HL-60/S4 treated with phorbol 12-myristate 13-acetate at 8.2 ng/mL for 4 days and 3 days (cell line): ENCODE measurements around the gene B4GALNT2.

Source experiments
- in situ Hi-C: fragments of 300-500 bp; cut with MboI; formaldehyde crosslinking; loops from 2 replicates; pipeline ENCODE4 v1.15.0; 2022; ENCODE audit warnings: low sequenced_read_pairs

B4GALNT2 gene

DNA sequence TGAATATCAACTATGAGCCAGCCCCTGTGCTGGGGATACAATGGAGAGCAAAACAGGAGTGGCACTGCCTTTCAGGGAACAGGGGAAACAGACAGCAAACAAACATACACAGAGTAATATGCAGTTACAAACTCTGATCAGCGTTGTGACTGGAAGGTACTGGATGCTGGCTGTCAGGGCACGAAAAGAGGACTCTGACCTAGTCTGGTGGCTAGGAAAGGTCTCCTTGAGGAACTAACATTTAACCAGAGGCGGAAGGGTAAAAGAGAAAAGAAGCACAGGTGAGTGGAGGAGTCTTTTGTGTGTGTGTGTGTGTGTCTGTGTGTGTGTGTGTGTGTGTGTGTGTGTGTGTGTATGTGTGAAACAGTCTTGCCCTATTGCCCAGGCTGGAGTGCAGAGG, 12.4 kb upstream of the B4GALNT2 start:
- in situ Hi-C loops = no loop called here

DNA sequence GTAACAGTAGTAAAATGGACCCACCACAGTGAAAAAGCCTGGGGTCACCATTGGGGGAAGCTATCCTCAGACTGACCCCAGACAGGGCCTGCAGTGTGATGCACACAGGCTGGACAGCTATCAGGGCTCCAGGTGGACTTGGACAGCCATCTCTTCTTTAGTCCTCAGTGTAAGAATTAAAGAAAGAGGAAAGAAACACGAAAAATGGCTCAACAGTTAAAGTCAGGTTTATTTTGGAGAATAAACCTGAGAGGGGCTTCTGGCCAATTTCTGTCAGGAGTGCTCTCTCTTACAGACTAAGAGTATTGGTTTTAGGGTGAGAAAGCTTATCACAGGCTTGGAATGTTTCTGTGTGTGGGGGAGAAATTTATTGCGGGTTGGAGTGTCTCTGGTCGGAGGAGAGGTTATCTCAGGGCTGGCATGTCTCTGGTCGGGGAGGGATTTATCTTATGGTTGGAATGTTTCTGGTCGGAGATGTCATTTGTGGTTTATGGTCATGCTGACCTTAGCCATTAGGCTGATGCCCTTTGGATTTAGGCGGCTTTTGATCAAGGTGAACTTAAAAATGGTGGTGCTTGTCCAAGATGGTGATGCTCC, 10.8 kb upstream of the B4GALNT2 start:
- in situ Hi-C loops = no loop called here

DNA sequence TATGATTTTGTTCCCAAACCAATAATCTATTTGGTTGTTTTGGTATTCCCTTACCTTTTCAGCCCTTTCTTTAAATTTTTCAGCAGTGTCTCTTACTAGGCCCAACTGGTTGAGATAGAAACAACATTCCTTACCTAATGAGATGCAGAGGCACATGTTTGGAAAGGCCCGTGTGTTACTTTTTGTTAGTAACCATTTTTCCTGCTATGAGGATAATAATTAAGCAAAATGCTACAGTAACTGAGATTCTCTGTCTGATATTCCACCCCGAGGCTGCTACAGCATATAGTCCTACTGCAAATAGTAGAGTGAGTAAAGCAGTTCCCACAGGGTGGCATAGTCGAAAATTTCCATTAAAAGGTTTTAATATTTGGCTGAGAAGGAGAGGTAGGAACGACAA, 10.0 kb upstream of the B4GALNT2 start:
- in situ Hi-C loops = no loop called here

DNA sequence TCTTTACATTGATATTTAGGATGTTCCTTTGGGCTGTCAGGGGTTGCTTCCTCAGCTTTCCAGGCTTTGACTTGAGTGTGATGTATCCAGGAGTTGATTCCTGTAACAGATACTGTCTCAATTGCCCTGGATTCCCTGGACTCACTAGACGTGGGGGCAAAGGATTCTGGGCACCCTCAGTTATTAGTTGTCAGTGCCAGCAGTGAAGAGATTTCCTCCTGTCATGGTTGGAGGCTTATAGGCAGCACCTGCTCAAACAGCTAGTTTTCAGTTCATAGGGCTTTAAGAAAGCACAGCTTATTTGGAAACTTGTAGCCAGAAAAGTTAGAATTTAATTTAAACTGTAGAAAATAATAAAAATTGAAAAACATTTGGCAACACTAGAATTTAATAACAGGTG, 9.5 kb upstream of the B4GALNT2 start:
- in situ Hi-C loops = no loop called here

DNA sequence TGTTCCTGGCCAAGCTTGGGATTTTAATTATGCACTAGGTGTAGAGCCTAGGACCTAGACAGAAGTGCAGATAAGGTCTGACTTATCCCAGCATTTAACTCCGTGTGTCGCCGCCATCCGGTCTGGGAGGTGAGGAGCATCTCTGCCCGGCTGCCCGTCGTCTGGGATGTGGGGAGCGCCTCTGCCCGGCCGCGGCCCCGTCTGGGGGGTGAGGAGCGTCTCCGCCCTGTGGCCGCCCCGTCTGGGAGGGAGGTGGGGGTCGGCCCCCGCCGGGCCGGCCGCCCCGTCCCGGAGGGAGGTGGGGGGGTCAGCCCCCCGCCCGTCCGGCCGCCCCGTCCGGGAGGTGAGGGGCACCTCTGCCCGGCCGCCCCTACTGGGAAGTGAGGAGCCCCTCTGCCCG, 7.1 kb upstream of the B4GALNT2 start:
- in situ Hi-C loops = loop anchor here (25.0 kb wide), 1 partner anchor 412 kb away; no protein-coding TSS in a partner anchor

DNA sequence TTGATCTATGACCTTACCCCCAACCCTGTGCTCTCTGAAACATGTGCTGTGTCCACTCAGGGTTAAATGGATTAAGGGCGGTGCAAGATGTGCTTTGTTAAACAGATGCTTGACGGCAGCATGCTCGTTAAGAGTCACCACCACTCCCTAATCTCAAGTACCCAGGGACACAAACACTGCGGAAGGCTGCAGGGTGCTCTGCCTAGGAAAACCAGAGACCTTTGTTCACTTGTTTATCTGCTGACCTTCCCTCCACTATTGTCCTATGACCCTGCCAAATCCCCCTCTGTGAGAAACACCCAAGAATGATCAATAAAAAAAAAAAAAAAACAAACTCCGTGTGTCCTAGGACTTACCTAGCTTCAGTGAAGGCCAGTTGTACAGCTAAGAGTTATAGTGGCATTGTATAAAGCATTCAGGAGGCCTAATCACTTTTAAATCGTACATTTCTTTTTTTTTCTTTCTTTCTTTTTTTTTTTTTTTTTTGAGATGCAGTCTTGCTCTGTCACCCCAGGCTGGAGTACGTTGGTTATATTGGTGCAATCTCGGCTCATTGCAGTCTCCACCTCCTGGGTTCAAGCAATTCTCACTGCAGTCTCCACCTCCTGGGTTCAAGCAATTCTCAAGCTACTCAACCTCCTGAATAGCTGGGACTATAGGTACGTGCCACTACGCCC, 6.2 kb upstream of the B4GALNT2 start:
- in situ Hi-C loops = loop anchor here (25.0 kb wide), 1 partner anchor 411 kb away; no protein-coding TSS in a partner anchor

DNA sequence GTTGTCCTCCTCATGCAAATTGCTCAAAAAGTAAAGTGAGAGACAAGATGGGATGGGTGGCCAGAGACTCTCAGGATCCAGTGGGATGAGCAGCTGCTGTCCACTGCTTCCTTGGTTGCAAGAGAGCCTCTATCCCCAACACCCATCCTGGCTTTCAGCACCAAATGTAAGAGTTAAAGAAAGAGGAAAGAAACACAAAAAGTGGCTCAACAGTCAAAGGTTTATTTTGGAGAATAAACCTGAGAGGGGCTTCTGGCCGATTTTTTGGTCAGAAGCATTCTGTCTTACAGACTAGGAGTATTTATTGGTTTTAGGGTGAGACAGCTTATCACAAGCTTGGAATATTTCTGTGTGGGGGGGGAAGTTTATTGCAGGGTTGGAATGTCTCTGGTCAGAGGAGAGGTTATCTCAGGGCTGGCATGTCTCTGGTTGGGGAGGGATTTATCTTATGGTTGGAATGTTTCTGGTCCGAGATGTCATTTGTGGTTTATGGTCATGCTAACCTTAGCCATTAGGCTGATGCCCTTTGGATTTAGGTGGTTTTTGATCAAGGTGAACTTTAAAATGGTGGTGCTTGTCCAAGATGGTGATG, 3.1 kb upstream of the B4GALNT2 start:
- in situ Hi-C loops = loop anchor here (25.0 kb wide), 1 partner anchor 408 kb away; no protein-coding TSS in a partner anchor

DNA sequence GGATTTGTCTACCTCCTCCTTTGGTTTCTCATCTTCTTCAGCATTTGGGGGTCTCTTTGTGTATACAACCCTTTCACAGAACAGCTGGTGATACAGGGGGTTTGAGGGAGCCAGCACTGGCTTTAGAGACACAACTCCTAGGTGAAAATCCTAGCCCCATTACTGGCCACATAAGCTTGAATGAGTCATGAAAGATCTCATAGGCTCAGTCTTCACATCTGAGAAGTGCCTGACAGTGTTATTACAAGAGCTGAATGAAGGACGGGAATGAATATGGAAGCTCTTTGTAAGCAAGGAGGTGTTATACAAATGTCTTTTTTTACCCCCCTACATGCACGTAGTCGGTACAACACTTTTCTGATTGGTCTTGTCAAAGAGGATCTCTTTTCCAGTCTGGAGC, 1.7 kb upstream of the B4GALNT2 start:
- in situ Hi-C loops = loop anchor here (25.0 kb wide), 1 partner anchor 406 kb away; no protein-coding TSS in a partner anchor

DNA sequence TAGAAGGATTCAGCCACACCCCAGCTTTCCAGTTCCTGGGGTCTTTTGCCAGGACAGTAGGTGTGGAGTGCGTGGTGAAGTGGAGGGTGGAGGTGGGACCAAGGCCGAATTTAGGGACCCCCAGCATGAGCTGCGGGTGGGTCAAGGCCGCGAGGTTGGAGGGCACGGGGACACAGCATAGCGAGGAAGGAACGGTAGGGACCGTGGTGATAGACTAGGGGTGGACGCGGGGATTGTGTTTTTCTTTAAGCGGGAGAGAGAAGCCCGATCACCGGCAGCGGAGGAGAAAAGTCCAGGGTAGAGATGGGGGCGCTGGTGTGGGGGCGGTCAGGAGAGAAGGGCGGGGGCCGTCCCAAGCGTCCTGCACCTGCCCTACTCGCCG, 261 bp upstream of the B4GALNT2 start:
- in situ Hi-C loops = loop anchor here (25.0 kb wide), 1 partner anchor 405 kb away; no protein-coding TSS in a partner anchor

DNA sequence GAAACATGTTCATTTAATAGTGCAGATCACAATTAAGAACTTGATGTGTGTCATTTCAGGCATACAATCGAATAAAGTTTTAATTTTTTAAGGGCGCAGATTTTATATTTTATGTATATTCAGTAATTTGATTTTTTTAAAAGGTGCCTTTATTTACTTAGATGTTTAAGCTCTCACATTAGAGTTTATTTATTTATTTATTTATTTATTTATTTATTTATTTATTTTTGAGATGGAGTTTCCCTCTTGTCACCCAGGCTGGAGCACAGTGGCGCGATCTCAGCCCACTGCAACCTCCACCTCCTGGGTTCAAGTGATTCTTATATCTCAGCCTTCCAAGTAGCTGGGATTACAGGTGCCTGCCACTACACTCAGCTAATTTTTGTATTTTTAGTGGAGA, 3.8 kb downstream of the B4GALNT2 start:
- in situ Hi-C loops = loop anchor here (25.0 kb wide), 1 partner anchor 401 kb away; no protein-coding TSS in a partner anchor

DNA sequence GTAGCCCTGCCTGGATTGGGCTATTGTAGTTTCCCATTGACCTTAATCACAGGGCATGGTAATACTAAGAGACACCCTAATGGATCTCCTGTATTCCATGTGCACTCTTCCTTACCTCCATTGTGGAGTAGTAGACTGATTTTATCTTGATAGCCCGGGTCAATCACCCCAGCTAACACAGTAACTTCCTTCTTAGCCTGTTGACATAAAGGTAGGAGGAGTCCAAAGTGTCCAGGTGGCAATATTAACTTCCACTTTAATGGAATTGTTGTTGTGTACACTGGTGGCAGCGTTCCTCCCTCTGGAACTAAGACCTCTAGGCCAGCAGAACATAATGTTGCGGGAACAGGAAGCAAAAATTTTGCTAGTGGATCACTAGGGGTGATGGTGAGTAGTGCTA, 13.1 kb downstream of the B4GALNT2 start:
- in situ Hi-C loops = loop anchor here (25.0 kb wide), 1 partner anchor 392 kb away; no protein-coding TSS in a partner anchor

DNA sequence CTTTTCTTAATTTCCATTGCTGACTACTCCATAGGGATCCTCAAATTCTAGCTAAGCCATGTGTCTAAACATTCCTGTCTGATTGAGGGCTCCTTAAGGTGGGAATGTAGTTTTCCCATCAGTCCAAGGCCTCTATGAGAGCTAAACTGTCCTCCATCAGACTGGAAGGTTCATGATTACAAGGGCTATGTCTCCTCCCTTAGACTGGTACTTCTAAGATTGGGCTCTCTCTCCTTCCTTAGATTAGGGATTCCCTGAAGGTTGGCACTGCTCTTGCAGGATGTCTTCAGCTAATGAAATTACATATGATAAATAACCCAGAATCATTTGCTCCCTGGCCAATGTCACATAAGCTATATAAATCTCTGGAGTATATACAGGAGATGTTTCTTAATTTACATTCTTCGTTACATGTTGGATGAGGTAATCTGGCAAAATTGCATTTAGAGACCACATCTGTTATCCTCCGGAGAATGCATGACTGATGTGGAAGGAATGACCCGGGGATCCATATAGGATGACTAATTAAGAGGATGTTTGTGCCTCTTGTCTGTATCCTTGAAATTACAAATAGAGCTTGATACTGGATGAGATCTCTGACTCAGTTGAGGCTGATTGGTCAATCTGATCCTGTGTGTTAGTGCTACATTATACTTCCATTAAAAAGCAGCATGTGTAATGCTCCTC, 14.2 kb downstream of the B4GALNT2 start:
- in situ Hi-C loops = loop anchor here (25.0 kb wide), 1 partner anchor 391 kb away; no protein-coding TSS in a partner anchor

DNA sequence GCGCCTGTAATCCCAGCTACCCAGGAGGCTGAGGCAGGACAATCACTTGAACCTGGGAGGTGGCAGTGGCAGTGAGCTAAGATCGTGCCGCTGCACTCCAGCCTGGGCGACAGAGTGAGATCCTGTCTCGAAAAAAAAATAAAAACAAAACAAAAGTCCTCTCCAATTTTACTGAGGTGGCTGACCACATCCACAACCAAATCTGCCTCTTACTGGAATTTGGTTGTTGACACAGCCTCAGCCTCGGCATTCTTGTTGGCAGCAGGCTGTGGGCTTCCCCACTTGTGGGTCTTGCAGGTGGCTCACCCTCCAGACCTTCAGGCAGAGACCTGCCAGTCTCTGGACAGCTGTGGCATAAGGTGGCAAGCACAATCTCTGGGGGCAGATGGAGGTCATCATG, 15.6 kb downstream of the B4GALNT2 start:
- in situ Hi-C loops = loop anchor here (25.0 kb wide), 1 partner anchor 389 kb away; no protein-coding TSS in a partner anchor

DNA sequence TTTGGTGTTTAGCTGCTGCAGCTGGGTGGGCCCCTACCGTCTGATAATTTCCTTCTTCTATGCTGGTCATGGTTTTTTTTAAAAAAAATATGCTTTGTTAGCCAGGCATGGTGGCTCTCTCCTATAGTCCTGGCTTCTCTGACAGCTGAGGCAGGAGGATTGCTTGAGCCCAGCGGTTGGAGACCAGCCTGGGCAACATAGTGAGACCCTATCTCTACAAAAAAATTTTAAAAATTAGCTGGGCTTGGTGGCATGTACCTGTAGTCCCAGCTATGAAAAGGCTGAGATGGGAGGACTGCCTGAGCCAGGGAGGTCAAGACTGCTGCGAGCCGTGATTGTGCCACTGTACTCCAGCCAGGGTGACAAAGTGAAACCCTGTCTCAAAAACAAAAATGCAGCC, 19.4 kb downstream of the B4GALNT2 start:
- in situ Hi-C loops = no loop called here

DNA sequence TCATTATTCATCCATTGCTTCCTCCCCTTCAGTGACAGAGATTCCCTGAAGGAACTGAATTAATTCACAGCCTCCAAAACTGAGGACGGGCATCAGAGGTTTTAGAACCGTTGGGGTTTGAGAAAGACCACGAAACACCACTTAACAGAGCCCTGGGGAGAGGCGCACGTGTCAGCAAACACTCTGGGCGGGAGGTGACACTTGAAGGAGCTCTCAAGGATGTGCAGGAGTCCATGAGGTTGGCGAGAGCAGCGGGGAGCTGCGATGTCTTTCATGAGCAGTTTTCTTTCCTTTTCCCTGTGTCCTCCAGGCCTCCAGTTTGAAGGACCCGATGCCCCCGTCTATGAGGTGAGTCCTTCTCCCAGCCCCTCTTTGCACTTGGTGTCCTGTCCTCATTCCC, 23.7 kb downstream of the B4GALNT2 start:
- in situ Hi-C loops = no loop called here

DNA sequence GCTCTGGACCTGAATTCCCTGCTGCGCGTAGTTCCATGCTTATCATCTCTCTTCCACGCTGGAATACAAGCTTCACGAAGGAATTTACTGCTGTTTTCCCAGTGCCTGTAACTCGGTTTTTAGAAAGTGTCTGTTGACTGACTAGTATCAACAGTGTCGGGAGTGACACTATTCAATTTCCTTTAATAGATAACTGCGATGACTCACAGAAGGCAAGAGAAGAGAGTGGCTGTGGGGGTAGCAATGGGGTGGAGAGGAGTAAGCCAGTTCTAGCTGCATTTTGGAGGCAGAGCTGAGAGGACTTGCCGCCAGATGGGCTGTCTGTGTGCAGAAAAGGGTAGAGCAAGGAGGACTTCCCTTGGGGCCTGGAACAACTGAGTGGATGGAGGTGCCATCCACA, 25.2 kb downstream of the B4GALNT2 start:
- in situ Hi-C loops = no loop called here

DNA sequence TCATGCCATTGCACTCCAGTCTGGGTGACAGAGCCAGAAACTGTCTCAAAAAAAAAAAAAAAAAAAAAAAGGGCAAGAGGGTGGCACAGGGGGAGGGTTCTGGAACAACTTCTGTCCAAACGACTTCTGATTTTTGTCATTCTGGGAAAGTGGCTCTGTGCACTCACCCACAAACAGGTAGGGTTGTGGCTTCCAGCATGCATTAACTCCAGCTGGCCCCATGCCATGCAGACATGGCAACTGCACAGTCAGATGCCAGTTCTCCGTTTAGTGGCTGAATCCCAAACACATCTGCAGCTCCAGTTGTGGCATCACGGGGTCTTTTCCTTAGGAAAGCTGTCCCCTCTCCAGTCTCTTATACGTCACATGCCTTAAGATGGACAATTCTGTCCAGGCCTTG, 30.3 kb downstream of the B4GALNT2 start:
- in situ Hi-C loops = no loop called here

DNA sequence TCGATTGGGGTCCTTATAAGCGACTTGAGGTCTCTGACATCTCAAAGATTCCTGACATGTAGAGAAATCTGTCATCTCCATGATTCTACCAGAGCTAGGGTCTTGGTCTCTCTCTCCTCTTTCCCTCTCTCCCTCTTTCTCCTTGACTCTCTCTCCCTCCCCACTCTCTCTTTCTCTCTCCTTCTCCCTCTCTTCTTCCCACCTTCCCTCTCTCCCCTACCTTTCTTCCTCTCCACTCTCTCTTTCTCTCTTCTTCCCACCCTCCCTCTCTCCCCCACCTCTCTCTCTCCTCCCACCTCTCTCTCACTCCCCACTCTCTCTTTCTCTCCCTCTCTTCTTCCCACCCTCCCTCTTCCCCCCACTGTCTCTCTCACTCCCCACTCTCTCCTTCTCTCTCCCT, 32.6 kb downstream of the B4GALNT2 start:
- in situ Hi-C loops = no loop called here

DNA sequence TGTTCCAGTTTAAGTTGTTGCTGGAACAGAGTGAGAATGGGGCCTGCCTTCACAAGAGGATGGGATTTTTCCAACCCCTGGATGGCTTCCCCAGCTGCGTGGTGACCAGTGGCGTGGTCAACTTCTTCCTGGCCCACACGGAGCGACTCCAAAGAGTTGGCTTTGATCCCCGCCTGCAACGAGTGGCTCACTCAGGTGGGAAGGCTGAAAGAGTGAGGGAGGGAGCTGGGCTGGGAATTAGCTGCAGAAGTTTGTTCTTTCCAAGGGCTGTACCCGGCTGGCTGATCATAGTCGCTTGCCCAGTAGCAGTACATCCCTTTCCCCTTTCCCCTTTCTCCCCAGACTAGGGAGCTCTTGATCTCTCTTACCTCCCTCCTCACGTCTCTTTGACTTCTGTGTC, 36.1 kb downstream of the B4GALNT2 start:
- in situ Hi-C loops = no loop called here

DNA sequence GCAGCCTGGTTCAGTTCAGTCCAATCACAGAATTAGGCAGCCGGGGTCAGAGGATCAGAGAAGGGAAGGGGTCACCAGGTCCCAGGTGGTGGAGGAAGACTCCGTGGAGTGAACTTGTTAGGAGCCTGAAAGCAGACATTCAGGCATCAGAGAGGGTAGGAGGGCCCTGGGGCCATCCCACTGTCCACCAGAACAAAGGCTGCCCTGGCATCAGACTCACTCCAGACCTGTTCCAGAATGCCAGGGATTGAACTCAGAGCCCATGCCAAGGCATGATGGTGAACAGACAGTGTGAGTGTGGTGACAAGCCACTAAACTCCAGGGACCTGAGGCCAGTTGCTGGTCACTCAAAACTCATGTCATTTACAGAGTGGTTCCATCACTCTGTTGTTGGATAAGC, 37.6 kb downstream of the B4GALNT2 start:
- in situ Hi-C loops = loop anchor here (10.0 kb wide), 1 partner anchor 55 kb away; no protein-coding TSS in a partner anchor

DNA sequence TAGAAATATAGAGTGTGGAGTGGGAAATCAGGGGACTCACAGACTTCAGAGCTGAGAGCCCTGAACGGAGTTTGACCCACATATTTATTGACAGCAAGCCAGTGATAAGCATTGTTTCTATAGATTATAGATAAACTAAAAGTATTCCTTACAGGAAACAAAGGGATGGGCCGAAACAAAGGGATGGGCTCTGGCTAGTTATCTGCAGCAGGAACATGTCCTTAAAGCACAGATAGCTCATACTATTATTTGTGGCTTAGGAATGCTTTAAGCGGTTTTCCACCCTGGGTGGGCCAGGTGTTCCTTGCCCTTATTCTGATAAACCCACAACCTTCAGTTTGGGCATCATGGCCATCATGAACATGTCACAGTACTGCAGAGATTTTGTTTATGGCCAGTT, 38.1 kb downstream of the B4GALNT2 start:
- in situ Hi-C loops = loop anchor here (10.0 kb wide), 1 partner anchor 54 kb away; no protein-coding TSS in a partner anchor
